ENCODE data around the gene HS6ST3. TPM values are rescaled to one million over a fixed set of nuclear protein-coding genes. Genes with fewer than 3 reads are reported as not detected.

Gene HS6ST3
- total RNA-seq, 1 experiment from 2014 or later = 0.11 TPM

GRCh38 chr13:96816261-96816660 is 726.4 kb downstream of the HS6ST3 start:
- no peaks in the 10 kb centered on the region for H3K36me3 ChIP-seq (ENCODE audit: low read depth, low read length)
- H4K20me1 ChIP-seq (ENCODE audit: low read length) = no peaks in the 10 kb centered on the region
- no peak overlapping the region for H3K27ac ChIP-seq (ENCODE audit: low read length)
- CTCF ChIA-PET = no interaction called here
- no peaks in the 10 kb centered on the region for H3K9me2 ChIP-seq (replicated peaks; ENCODE audit: low read length)
- no peaks in the 10 kb centered on the region for H3K4me1 ChIP-seq (ENCODE audit: insufficient read depth, low read length)
- BruUV-seq (replicated peaks) = no TSS peak
- H3K79me2 ChIP-seq (ENCODE audit: low read length) = no peaks in the 10 kb centered on the region
- H3K9ac ChIP-seq (ENCODE audit: low read length) = no peak overlapping the region
- TF ChIP-seq EZH2phosphoT487 (IDR thresholded peaks at IDR 0.05; ENCODE audit: borderline replicate concordance, low read length) (no peak), CTCF (conservative IDR thresholded peaks at IDR 0.05; ENCODE audit: low read depth, low read length) (no peak), EZH2 (IDR thresholded peaks at IDR 0.05; ENCODE audit: low read length, unreplicated experiment) (no peak)
- no peak overlapping the region for H2AFZ ChIP-seq (ENCODE audit: low read length)
- no peak for DNase-seq
- H3K4me3 ChIP-seq (ENCODE audit: low read length) = no peak overlapping the region
- intact Hi-C loops (cut with micrococcal nuclease) = loop anchor here (2.0 kb wide), 1 partner anchor 675 kb away; no protein-coding TSS in a partner anchor
- no peak overlapping the region for H3K4me2 ChIP-seq (ENCODE audit: low read length)
- peak; percentile 27; the same call in 1 of the 2 replicates for ATAC-seq
- H3K27me3 ChIP-seq (ENCODE audit: low read length) = no peaks in the 10 kb centered on the region
- H3F3A ChIP-seq (ENCODE audit: low read length, unreplicated experiment) = no peaks in the 10 kb centered on the region
- POLR2A ChIA-PET (ENCODE audit: unreplicated experiment) = no interaction called here
- no peaks in the 10 kb centered on the region for H3K9me3 ChIP-seq (ENCODE audit: low read length)

- no peak overlapping the region for H2AFZ ChIP-seq (ENCODE audit: low read length)
- BruUV-seq (replicated peaks) = no TSS peak
- no peaks in the 10 kb centered on the region for H3K9me2 ChIP-seq (replicated peaks; ENCODE audit: low read length)
- TF ChIP-seq CTCF (conservative IDR thresholded peaks at IDR 0.05; ENCODE audit: low read depth, low read length) (no peak), EZH2phosphoT487 (IDR thresholded peaks at IDR 0.05; ENCODE audit: borderline replicate concordance, low read length) (no peak), EZH2 (IDR thresholded peaks at IDR 0.05; ENCODE audit: low read length, unreplicated experiment) (no peak)
- no peak overlapping the region for H3K4me3 ChIP-seq (ENCODE audit: low read length)
- H3K27me3 ChIP-seq (ENCODE audit: low read length) = no peaks in the 10 kb centered on the region
- H4K20me1 ChIP-seq (ENCODE audit: low read length) = no peaks in the 10 kb centered on the region
- ChIA-PET CTCF (interaction anchor here (0.9 to 1.6 kb wide), 4 partner anchors 145 to 797 kb away, joined by 6 to 20 read pairs (median 12); no protein-coding TSS in a partner anchor), POLR2A (ENCODE audit: unreplicated experiment) (no interaction called here)
- no peaks in the 10 kb centered on the region for H3K36me3 ChIP-seq (ENCODE audit: low read depth, low read length)
- ATAC-seq = no peak
- DNase-seq = no peak
- H3K9ac ChIP-seq (ENCODE audit: low read length) = no peak overlapping the region
- H3K27ac ChIP-seq (ENCODE audit: low read length) = no peak overlapping the region
- intact Hi-C loops (cut with micrococcal nuclease) = loop anchor here (1.0 to 2.0 kb wide), 2 partner anchors 676 to 797 kb away; no protein-coding TSS in a partner anchor
- no peak overlapping the region for H3K4me2 ChIP-seq (ENCODE audit: low read length)
- H3K4me1 ChIP-seq (ENCODE audit: insufficient read depth, low read length) = no peaks in the 10 kb centered on the region
- no peaks in the 10 kb centered on the region for H3K79me2 ChIP-seq (ENCODE audit: low read length)
- no peaks in the 10 kb centered on the region for H3F3A ChIP-seq (ENCODE audit: low read length, unreplicated experiment)
- no peaks in the 10 kb centered on the region for H3K9me3 ChIP-seq (ENCODE audit: low read length)
These were observed 727.0 kb downstream of the HS6ST3 start for GRCh38 chr13:96816874-96817273.

- Histone ChIP-seq H2AFZ (ENCODE audit: low read length) (no peak overlapping the region), H3K4me3 (ENCODE audit: low read length) (no peak overlapping the region), H3K27me3 (ENCODE audit: low read length) (no peaks in the 10 kb centered on the region), H4K20me1 (ENCODE audit: low read length) (no peaks in the 10 kb centered on the region), H3K9ac (ENCODE audit: low read length) (no peak overlapping the region), H3K9me3 (ENCODE audit: low read length) (no peaks in the 10 kb centered on the region), H3K4me2 (ENCODE audit: low read length) (no peak overlapping the region), H3K27ac (ENCODE audit: low read length) (no peak overlapping the region), H3K79me2 (ENCODE audit: low read length) (no peaks in the 10 kb centered on the region), H3F3A (ENCODE audit: low read length, unreplicated experiment) (no peaks in the 10 kb centered on the region), H3K9me2 (replicated peaks; ENCODE audit: low read length) (no peaks in the 10 kb centered on the region), H3K4me1 (ENCODE audit: insufficient read depth, low read length) (no peaks in the 10 kb centered on the region), H3K36me3 (ENCODE audit: low read depth, low read length) (no peaks in the 10 kb centered on the region)
- intact Hi-C loops (cut with micrococcal nuclease) = loop anchor here (1.0 to 2.0 kb wide), 2 partner anchors 677 to 797 kb away; no protein-coding TSS in a partner anchor
- DNase-seq = peak; percentile 50
- CTCF ChIA-PET = interaction anchor here (0.6 to 1.6 kb wide), 8 partner anchors 141 to 797 kb away, joined by 3 to 20 read pairs (median 6); no protein-coding TSS in a partner anchor
- POLR2A ChIA-PET (ENCODE audit: unreplicated experiment) = no interaction called here
- BruUV-seq (replicated peaks) = no TSS peak
- no peak for ATAC-seq
- TF ChIP-seq EZH2phosphoT487 (IDR thresholded peaks at IDR 0.05; ENCODE audit: borderline replicate concordance, low read length) (no peak), CTCF (conservative IDR thresholded peaks at IDR 0.05; ENCODE audit: low read depth, low read length) (peak; percentile 69)
These were observed 727.5 kb downstream of the HS6ST3 start for GRCh38 chr13:96817336-96817941.

Measured in PC-3 (cell line).